GM19099 (cell line): ENCODE results near the gene EFNA3.

Experiments
- POLR2A ChIP-seq: IDR thresholded peaks from 3 replicates; pipeline ENCODE4 v1.6.1; 2011; ENCODE audit warnings: low read depth; ENCODE audit not compliant: insufficient read length; ENCODE audit errors: extremely low read depth

The EFNA3 gene

GRCh38 chr1:155078469-155079209 lies at the start of gene EFNA3:
EFNA3 (plus strand) TSS chr1:155078837; CDS start chr1:155078942, 105 bp downstream.
- TF ChIP-seq POLR2A = no peak

GRCh38 chr1:155029513-155030242 lies 49.0 kb upstream of the EFNA3 start:
- TF ChIP-seq POLR2A = no peak

- TF ChIP-seq POLR2A = no peak
These were observed 48.3 kb upstream of the EFNA3 start for GRCh38 chr1:155030243-155030795.

- no peak for TF ChIP-seq POLR2A
These were observed 47.7 kb upstream of the EFNA3 start for GRCh38 chr1:155030899-155031298.

- no peak for TF ChIP-seq POLR2A
These were observed 45.8 kb upstream of the EFNA3 start for GRCh38 chr1:155032886-155033285.

- no peak for TF ChIP-seq POLR2A
These were observed 45.1 kb upstream of the EFNA3 start, which contains the start of the genes DCST1 and DCST2 for GRCh38 chr1:155033524-155033923. DCST1 (plus strand) TSS chr1:155033824; CDS start chr1:155034037, 213 bp downstream. DCST2 (minus strand) TSS chr1:155033781; CDS start chr1:155033701, 80 bp downstream.

- no peak for TF ChIP-seq POLR2A
These were observed 44.1 kb upstream of the EFNA3 start for GRCh38 chr1:155034318-155035208.

- no peak for TF ChIP-seq POLR2A
These were observed 42.7 kb upstream of the EFNA3 start for GRCh38 chr1:155035936-155036335.

GRCh38 chr1:155037043-155037442 lies 41.6 kb upstream of the EFNA3 start:
- TF ChIP-seq POLR2A = no peak

- no peak for TF ChIP-seq POLR2A
These were observed 40.7 kb upstream of the EFNA3 start for GRCh38 chr1:155037851-155038441.

- TF ChIP-seq POLR2A = no peak
These were observed 39.9 kb upstream of the EFNA3 start for GRCh38 chr1:155038602-155039307.

GRCh38 chr1:155039308-155039669 lies 39.3 kb upstream of the EFNA3 start:
- no peak for TF ChIP-seq POLR2A

GRCh38 chr1:155040358-155041093 lies 38.1 kb upstream of the EFNA3 start:
- TF ChIP-seq POLR2A = no peak
